ENCODE data around the gene SYT1.
A peak's percentile ranks its signal among the peaks of the same experiment; 100 is the strongest.

The SYT1 gene

GRCh38 chr12:79296871-79297270 lies 432.3 kb downstream of the SYT1 start:
- ATAC-seq (ENCODE audit: low read depth): no peak
- DNase-seq (ENCODE audit: low spot score): no peak
- TF ChIP-seq, protein P1, sequence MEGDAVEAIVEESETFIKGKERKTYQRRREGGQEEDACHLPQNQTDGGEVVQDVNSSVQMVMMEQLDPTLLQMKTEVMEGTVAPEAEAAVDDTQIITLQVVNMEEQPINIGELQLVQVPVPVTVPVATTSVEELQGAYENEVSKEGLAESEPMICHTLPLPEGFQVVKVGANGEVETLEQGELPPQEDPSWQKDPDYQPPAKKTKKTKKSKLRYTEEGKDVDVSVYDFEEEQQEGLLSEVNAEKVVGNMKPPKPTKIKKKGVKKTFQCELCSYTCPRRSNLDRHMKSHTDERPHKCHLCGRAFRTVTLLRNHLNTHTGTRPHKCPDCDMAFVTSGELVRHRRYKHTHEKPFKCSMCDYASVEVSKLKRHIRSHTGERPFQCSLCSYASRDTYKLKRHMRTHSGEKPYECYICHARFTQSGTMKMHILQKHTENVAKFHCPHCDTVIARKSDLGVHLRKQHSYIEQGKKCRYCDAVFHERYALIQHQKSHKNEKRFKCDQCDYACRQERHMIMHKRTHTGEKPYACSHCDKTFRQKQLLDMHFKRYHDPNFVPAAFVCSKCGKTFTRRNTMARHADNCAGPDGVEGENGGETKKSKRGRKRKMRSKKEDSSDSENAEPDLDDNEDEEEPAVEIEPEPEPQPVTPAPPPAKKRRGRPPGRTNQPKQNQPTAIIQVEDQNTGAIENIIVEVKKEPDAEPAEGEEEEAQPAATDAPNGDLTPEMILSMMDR (IDR thresholded peaks at IDR 0.05; ENCODE audit: poor library complexity, severe bottlenecking): no peak
- Histone ChIP-seq H3K27ac (ENCODE audit: poor library complexity, severe bottlenecking) (no peak overlapping the region), H3K4me1 (ENCODE audit: insufficient read depth, poor library complexity, severe bottlenecking) (no peaks in the 10 kb centered on the region), H3K4me3 (ENCODE audit: severe bottlenecking) (no peak overlapping the region), H3K27me3 (ENCODE audit: insufficient read depth, poor library complexity, severe bottlenecking) (no peaks in the 10 kb centered on the region), H3K36me3 (ENCODE audit: low read depth) (no peaks in the 10 kb centered on the region), H3K9me3 (ENCODE audit: severe bottlenecking) (no peaks in the 10 kb centered on the region)

GRCh38 chr12:79298506-79298905 lies 433.9 kb downstream of the SYT1 start:
- TF ChIP-seq, protein P1 (IDR thresholded peaks at IDR 0.05; ENCODE audit: poor library complexity, severe bottlenecking): no peak
- H3K9me3 ChIP-seq (ENCODE audit: severe bottlenecking): no peaks in the 10 kb centered on the region
- no peak overlapping the region for H3K27ac ChIP-seq (ENCODE audit: poor library complexity, severe bottlenecking)
- H3K36me3 ChIP-seq (ENCODE audit: low read depth): no peaks in the 10 kb centered on the region
- DNase-seq (ENCODE audit: low spot score) (no peak), ATAC-seq (ENCODE audit: low read depth) (no peak)
- H3K4me3 ChIP-seq (ENCODE audit: severe bottlenecking): no peak overlapping the region
- no peaks in the 10 kb centered on the region for H3K4me1 ChIP-seq (ENCODE audit: insufficient read depth, poor library complexity, severe bottlenecking)
- no peaks in the 10 kb centered on the region for H3K27me3 ChIP-seq (ENCODE audit: insufficient read depth, poor library complexity, severe bottlenecking)

- H3K4me3 ChIP-seq (ENCODE audit: severe bottlenecking): no peak overlapping the region
- TF ChIP-seq, protein P1 (IDR thresholded peaks at IDR 0.05; ENCODE audit: poor library complexity, severe bottlenecking): no peak
- H3K27me3 ChIP-seq (ENCODE audit: insufficient read depth, poor library complexity, severe bottlenecking): no peaks in the 10 kb centered on the region
- no peaks in the 10 kb centered on the region for H3K9me3 ChIP-seq (ENCODE audit: severe bottlenecking)
- no peaks in the 10 kb centered on the region for H3K4me1 ChIP-seq (ENCODE audit: insufficient read depth, poor library complexity, severe bottlenecking)
- no peak overlapping the region for H3K27ac ChIP-seq (ENCODE audit: poor library complexity, severe bottlenecking)
- DNase-seq (ENCODE audit: low spot score) (no peak), ATAC-seq (ENCODE audit: low read depth) (no peak)
- H3K36me3 ChIP-seq (ENCODE audit: low read depth): no peaks in the 10 kb centered on the region
Observed at GRCh38 chr12:79299447-79300198, 435.0 kb downstream of the SYT1 start.

DNA sequence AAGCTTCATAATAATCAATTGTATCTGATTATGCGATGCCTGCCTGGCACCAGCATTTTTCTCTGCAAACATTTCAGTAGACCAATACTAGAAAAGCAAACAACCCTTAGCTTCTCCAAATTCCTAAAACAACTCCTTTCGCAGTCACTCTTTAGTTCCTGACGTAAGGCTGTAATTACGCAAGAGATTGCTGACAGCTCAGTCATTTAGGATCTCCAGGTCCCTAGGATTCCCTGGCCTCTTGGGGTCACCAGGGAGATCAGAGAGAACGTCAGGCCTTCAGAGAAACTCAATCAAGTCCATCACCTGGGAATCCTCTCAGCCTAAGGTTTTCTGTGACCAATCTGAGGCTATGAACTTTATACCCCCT lies 435.6 kb downstream of the SYT1 start:
- Histone ChIP-seq H3K9me3 (ENCODE audit: severe bottlenecking) (no peaks in the 10 kb centered on the region), H3K27me3 (ENCODE audit: insufficient read depth, poor library complexity, severe bottlenecking) (no peaks in the 10 kb centered on the region), H3K27ac (ENCODE audit: poor library complexity, severe bottlenecking) (no peak overlapping the region), H3K36me3 (ENCODE audit: low read depth) (no peaks in the 10 kb centered on the region), H3K4me1 (ENCODE audit: insufficient read depth, poor library complexity, severe bottlenecking) (no peaks in the 10 kb centered on the region), H3K4me3 (ENCODE audit: severe bottlenecking) (no peak overlapping the region)
- DNase-seq (ENCODE audit: low spot score) (no peak), ATAC-seq (ENCODE audit: low read depth) (peak; percentile 31; the same call in 1 of the 3 replicates)
- TF ChIP-seq, protein P1 (IDR thresholded peaks at IDR 0.05; ENCODE audit: poor library complexity, severe bottlenecking): no peak

DNA sequence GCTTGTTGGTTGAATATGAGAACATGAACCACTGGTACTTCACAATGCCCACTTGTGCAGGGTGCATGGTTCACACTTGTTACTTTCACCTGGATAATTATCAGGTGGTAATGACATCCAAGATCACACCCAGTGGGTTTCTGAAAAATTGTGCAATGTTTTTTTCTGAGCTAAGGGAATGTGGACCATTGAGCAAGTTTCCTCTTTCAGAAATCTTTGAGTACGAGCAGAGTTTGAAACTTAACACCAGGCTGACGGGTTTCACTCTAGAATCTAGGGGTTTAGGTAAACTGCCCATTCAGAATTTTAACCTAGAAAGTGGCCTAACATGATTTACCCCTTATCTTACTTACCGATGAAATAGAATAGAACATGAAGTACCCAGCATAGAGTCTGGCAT lies 436.6 kb downstream of the SYT1 start:
- no peak overlapping the region for H3K27ac ChIP-seq (ENCODE audit: poor library complexity, severe bottlenecking)
- no peak overlapping the region for H3K4me3 ChIP-seq (ENCODE audit: severe bottlenecking)
- no peaks in the 10 kb centered on the region for H3K36me3 ChIP-seq (ENCODE audit: low read depth)
- no peak for ATAC-seq (ENCODE audit: low read depth)
- no peaks in the 10 kb centered on the region for H3K27me3 ChIP-seq (ENCODE audit: insufficient read depth, poor library complexity, severe bottlenecking)
- H3K4me1 ChIP-seq (ENCODE audit: insufficient read depth, poor library complexity, severe bottlenecking): no peaks in the 10 kb centered on the region
- no peak for DNase-seq (ENCODE audit: low spot score)
- TF ChIP-seq, protein P1 (IDR thresholded peaks at IDR 0.05; ENCODE audit: poor library complexity, severe bottlenecking): no peak
- H3K9me3 ChIP-seq (ENCODE audit: severe bottlenecking): no peaks in the 10 kb centered on the region

Data from RWPE2 (cell line).